ENCODE measurements around the gene ACR. TPM values are rescaled to one million over a fixed set of nuclear protein-coding genes. Genes with fewer than 3 reads are reported as not detected.

ACR gene
- total and polyA plus RNA-seq, 2 experiments from 2014 or later: not detected

DNA sequence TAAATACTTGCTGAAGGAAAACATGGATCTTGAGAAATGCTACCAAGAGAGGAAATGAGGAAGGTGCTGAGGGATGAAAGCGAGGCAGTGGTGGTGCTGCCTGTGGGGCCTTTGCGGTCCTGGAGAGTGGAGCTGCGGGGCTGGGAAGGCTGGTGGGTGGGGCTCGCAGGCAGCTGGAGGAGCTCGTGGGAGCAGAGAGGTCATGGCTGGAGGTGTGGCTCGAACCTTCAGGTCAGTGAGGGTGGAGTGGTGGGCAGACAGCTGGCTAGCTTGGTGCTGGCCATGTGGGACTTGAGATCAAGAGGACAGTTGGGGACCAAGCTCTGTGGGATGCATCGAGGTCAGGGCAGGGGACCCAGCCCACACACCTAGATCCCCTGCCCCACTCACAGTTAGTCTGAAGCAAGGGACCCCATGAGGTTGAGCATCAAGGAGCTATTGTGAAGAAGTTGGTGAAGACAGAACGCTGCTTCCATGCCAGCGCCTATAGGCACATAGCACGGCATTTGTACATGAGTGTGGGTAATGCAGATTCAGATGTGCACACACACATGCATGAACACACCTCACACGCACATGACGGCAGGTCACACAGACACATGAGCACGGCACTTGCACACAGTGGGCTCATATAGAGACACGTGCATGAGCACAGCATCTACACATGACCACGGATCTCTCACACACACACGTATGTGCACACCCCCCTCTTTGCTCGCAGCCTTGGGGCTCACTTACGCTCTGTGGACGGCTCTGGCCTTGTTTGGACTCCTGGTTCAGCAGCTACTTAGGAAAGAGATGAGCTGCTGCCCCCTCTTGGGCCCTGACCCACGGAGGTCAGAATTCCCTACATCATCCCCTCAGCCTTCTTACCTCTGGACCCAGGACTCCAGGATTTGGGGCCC, 34.9 kb upstream of the ACR start:
- Mint-ChIP-seq H3K4me3 (no peak overlapping the region; the same call in 2 of the 3 replicates), H3K9me3 (no peaks in the 10 kb centered on the region), H3K36me3 (ENCODE audit: low read depth) (no peaks in the 10 kb centered on the region; the same call in 2 of the 3 replicates), H3K27me3 (ENCODE audit: insufficient read depth, low read depth, poor library complexity) (peaks cover 19% of the 10 kb centered on the region), H3K27ac (no peak overlapping the region), H3K4me1 (peaks cover 8% of the 10 kb centered on the region; the same call in 2 of the 3 replicates)
- Histone ChIP-seq H3K4me1 (ENCODE audit: insufficient read depth) (no peaks in the 10 kb centered on the region), H3K36me3 (ENCODE audit: insufficient read depth) (no peaks in the 10 kb centered on the region), H4K20me1 (replicated peaks; ENCODE audit: insufficient read depth) (no peaks in the 10 kb centered on the region), H2AFZ (no peak overlapping the region), H3K4me3 (no peak overlapping the region), H3K4me2 (no peak overlapping the region), H3F3A (replicated peaks; ENCODE audit: low read depth) (no peaks in the 10 kb centered on the region), H3K27me3 (ENCODE audit: insufficient read depth) (peaks cover 11% of the 10 kb centered on the region), H3K79me2 (replicated peaks; ENCODE audit: insufficient read depth) (no peaks in the 10 kb centered on the region), H3K27ac (ENCODE audit: low read depth) (no peak overlapping the region), H3K9me2 (ENCODE audit: insufficient read depth) (no peaks in the 10 kb centered on the region)
- DNase-seq (ENCODE audit: low spot score): no peak
- TF ChIP-seq, protein P1, sequence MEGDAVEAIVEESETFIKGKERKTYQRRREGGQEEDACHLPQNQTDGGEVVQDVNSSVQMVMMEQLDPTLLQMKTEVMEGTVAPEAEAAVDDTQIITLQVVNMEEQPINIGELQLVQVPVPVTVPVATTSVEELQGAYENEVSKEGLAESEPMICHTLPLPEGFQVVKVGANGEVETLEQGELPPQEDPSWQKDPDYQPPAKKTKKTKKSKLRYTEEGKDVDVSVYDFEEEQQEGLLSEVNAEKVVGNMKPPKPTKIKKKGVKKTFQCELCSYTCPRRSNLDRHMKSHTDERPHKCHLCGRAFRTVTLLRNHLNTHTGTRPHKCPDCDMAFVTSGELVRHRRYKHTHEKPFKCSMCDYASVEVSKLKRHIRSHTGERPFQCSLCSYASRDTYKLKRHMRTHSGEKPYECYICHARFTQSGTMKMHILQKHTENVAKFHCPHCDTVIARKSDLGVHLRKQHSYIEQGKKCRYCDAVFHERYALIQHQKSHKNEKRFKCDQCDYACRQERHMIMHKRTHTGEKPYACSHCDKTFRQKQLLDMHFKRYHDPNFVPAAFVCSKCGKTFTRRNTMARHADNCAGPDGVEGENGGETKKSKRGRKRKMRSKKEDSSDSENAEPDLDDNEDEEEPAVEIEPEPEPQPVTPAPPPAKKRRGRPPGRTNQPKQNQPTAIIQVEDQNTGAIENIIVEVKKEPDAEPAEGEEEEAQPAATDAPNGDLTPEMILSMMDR (conservative IDR thresholded peaks at IDR 0.05; ENCODE audit: low read depth in 2 of 2): no peak
- TF ChIP-seq EZH2 (IDR thresholded peaks at IDR 0.05; ENCODE audit: low read depth, unreplicated experiment): no peak
- TF ChIP-seq NANOG (IDR thresholded peaks at IDR 0.05; ENCODE audit: borderline replicate concordance): no peak
- TF ChIP-seq JUNB (IDR thresholded peaks at IDR 0.05; ENCODE audit: unreplicated experiment): no peak
- no peak for TF ChIP-seq POLR2AphosphoS5 (IDR thresholded peaks at IDR 0.05; ENCODE audit: low read depth)
- no peak for TF ChIP-seq CREB1 (CRISPR knock-in tag; IDR thresholded peaks at IDR 0.05; ENCODE audit: low read depth)
- no peak for TF ChIP-seq EZH2phosphoT487 (IDR thresholded peaks at IDR 0.05; ENCODE audit: unreplicated experiment)
- ATAC-seq: no peak

DNA sequence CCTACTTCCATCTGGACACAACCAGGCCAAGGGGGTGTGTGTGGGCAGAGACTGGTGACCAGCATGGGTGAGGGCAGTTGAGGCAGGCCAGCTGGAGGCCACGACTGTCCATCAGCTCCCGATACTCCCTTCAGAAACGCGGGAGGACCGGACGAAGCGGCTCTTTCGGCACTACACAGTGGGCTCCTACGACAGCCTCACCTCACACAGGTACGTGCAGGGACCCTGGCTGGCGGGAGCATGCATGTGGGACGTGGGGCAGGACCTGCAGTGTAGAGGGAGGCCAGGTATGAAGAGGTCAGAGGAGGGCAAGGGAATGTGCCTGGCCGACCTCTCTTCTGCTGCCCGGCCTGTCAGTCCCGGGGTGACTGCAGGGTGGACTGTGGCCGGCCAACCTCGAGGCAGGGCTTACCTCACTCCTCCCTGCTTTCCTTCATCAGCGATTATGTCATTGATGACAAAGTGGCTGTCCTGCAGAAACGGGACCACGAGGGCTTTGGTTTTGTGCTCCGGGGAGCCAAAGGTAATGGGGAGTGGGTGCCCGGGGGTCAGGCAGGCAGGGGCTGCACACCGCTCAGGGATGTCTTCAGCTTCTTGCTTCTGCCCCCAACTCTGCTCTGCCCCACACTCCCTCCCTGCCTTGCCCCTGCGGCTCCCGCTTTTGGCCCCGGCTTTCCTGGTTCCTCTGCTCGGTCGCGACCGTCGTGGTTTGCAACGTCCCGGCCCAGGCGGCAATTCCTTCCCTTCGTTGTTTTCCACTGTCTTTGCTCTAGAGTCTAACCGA, 34.1 kb upstream of the ACR start:
- DNase-seq (ENCODE audit: low spot score): no peak
- H3K9me3 Mint-ChIP-seq: no peaks in the 10 kb centered on the region
- H3F3A ChIP-seq (replicated peaks; ENCODE audit: low read depth): no peaks in the 10 kb centered on the region
- H3K4me3 Mint-ChIP-seq: no peak overlapping the region; the same call in 2 of the 3 replicates
- H3K27me3 Mint-ChIP-seq (ENCODE audit: insufficient read depth, low read depth, poor library complexity): peaks cover 13% of the 10 kb centered on the region
- H3K4me2 ChIP-seq: no peak overlapping the region
- peaks cover 3% of the 10 kb centered on the region for H3K27me3 ChIP-seq (ENCODE audit: insufficient read depth)
- H3K9me2 ChIP-seq (ENCODE audit: insufficient read depth): no peaks in the 10 kb centered on the region
- no peak overlapping the region for H3K27ac ChIP-seq (ENCODE audit: low read depth)
- H3K4me1 ChIP-seq (ENCODE audit: insufficient read depth): no peaks in the 10 kb centered on the region
- H2AFZ ChIP-seq: no peak overlapping the region
- TF ChIP-seq EZH2phosphoT487 (IDR thresholded peaks at IDR 0.05; ENCODE audit: unreplicated experiment) (no peak), EZH2 (IDR thresholded peaks at IDR 0.05; ENCODE audit: low read depth, unreplicated experiment) (no peak), CREB1 (CRISPR knock-in tag; IDR thresholded peaks at IDR 0.05; ENCODE audit: low read depth) (no peak), NANOG (IDR thresholded peaks at IDR 0.05; ENCODE audit: borderline replicate concordance) (no peak), JUNB (IDR thresholded peaks at IDR 0.05; ENCODE audit: unreplicated experiment) (no peak), ZNF114 (CRISPR knock-in tag; IDR thresholded peaks at IDR 0.05) (no peak), STAT1 (IDR thresholded peaks at IDR 0.05; ENCODE audit: unreplicated experiment) (no peak), ZNF331 (CRISPR knock-in tag; IDR thresholded peaks at IDR 0.05; ENCODE audit: low read depth) (no peak)
- TF ChIP-seq, protein P2, sequence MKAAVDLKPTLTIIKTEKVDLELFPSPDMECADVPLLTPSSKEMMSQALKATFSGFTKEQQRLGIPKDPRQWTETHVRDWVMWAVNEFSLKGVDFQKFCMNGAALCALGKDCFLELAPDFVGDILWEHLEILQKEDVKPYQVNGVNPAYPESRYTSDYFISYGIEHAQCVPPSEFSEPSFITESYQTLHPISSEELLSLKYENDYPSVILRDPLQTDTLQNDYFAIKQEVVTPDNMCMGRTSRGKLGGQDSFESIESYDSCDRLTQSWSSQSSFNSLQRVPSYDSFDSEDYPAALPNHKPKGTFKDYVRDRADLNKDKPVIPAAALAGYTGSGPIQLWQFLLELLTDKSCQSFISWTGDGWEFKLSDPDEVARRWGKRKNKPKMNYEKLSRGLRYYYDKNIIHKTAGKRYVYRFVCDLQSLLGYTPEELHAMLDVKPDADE (IDR thresholded peaks at IDR 0.05): no peak
- TF ChIP-seq, protein P1 (conservative IDR thresholded peaks at IDR 0.05; ENCODE audit: low read depth in 2 of 2): no peak
- H3K36me3 Mint-ChIP-seq (ENCODE audit: low read depth): no peaks in the 10 kb centered on the region; the same call in 2 of the 3 replicates
- H3K27ac Mint-ChIP-seq: no peak overlapping the region
- ATAC-seq: no peak
- H4K20me1 ChIP-seq (replicated peaks; ENCODE audit: insufficient read depth): no peaks in the 10 kb centered on the region
- H3K36me3 ChIP-seq (ENCODE audit: insufficient read depth): no peaks in the 10 kb centered on the region
- H3K4me1 Mint-ChIP-seq: peaks cover 5% of the 10 kb centered on the region; the same call in 2 of the 3 replicates
- H3K4me3 ChIP-seq: no peak overlapping the region
- no peaks in the 10 kb centered on the region for H3K79me2 ChIP-seq (replicated peaks; ENCODE audit: insufficient read depth)
